ENCODE data around the gene RARA. TPM values are rescaled to one million over a fixed set of nuclear protein-coding genes. Genes with fewer than 3 reads are reported as not detected.
A peak's percentile ranks its signal among the peaks of the same experiment; 100 is the strongest.

Gene RARA
- total RNA-seq, 6 experiments from 2014 or later = 17.7 to 41.9 (median 22.9) TPM

GRCh38 chr17:40337351-40337750 is 28.4 kb downstream of the RARA start:
- Histone ChIP-seq H3K4me1 (peaks cover 2 to 59% (median 38%) of the 10 kb centered on the region in 4 donors), H3K4me3 (no peak overlapping the region), H3K9me3 (no peaks in the 10 kb centered on the region), H3K27ac (no peak overlapping the region), H3K27me3 (no peaks in the 10 kb centered on the region), H3K36me3 (no peaks in the 10 kb centered on the region)
- 74% methylated on average over 8 of the region's 8 CpGs for WGBS (ENCODE audit: insufficient coverage, low coverage, low lambda C conversion rate, missing lambda C conversion rate)
- intact Hi-C loops (cut with DNase I) = no loop called here
- DNase-seq = no peak
- ATAC-seq = no peak
- TF ChIP-seq POLR2A (IDR thresholded peaks at IDR 0.05) (no peak), CTCF (IDR thresholded peaks at IDR 0.05) (no peak)

GRCh38 chr17:40338058-40338457 is 29.1 kb downstream of the RARA start:
- no peak for DNase-seq
- no CpG with 5 or more reads among the region's 5 CpGs for WGBS (ENCODE audit: insufficient coverage, low coverage, low lambda C conversion rate, missing lambda C conversion rate)
- Histone ChIP-seq H3K9me3 (no peaks in the 10 kb centered on the region), H3K4me3 (no peak overlapping the region), H3K27ac (no peak overlapping the region), H3K36me3 (no peaks in the 10 kb centered on the region), H3K4me1 (peaks cover 2 to 52% (median 31%) of the 10 kb centered on the region in 4 donors), H3K27me3 (no peaks in the 10 kb centered on the region)
- ATAC-seq = no peak
- intact Hi-C loops (cut with DNase I) = no loop called here
- no peak for TF ChIP-seq POLR2A (IDR thresholded peaks at IDR 0.05)
- TF ChIP-seq CTCF (IDR thresholded peaks at IDR 0.05) = no peak

DNA sequence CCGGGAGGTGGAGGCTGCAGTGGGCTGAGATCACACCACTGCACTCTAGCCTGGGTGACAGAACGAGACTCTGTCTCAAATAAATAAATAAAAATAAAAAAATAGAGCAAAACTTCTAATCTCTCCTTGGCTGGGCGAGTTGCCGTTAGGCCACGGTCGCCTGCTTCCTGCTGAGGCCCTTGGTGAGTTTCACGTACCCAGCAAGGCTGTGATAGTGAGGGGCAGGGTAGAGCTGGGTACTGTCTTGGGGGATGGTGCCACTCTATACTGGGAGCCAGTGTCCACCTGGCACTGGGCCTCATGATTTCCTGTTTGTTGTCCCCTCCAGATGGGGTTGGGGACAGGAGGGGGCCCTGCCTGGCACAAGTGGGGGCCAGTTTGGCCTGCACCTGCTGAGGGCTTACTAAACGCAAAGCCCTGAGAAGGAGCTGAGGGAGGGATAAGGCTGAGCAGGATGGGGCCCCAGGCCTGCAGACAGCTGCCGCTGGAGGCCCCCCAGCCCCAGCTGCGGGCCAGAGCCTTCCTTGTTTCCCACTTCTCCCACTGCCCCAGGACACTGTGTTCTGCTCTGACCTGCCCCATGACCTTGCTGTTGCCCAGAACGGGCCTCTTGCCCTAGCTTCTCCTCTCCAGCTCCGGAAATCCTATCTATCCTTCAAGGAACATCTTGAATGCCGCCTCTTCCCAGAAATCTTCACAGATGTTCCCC is 30.1 kb downstream of the RARA start:
- H3K4me3 ChIP-seq = no peak overlapping the region
- TF ChIP-seq CTCF (IDR thresholded peaks at IDR 0.05) (no peak), POLR2A (IDR thresholded peaks at IDR 0.05) (no peak)
- WGBS (ENCODE audit: insufficient coverage, low coverage, low lambda C conversion rate, missing lambda C conversion rate) = 52% methylated on average over 9 of the region's 13 CpGs
- H3K4me1 ChIP-seq = peaks cover 2 to 47% (median 25%) of the 10 kb centered on the region in 4 donors
- DNase-seq = no peak
- no peak for ATAC-seq
- H3K27me3 ChIP-seq = no peaks in the 10 kb centered on the region
- peak overlapping the region in 2 of 3 donors; percentile 21 to 29 for H3K27ac ChIP-seq
- no peaks in the 10 kb centered on the region for H3K9me3 ChIP-seq
- H3K36me3 ChIP-seq = no peaks in the 10 kb centered on the region
- intact Hi-C loops (cut with DNase I) = no loop called here

DNA sequence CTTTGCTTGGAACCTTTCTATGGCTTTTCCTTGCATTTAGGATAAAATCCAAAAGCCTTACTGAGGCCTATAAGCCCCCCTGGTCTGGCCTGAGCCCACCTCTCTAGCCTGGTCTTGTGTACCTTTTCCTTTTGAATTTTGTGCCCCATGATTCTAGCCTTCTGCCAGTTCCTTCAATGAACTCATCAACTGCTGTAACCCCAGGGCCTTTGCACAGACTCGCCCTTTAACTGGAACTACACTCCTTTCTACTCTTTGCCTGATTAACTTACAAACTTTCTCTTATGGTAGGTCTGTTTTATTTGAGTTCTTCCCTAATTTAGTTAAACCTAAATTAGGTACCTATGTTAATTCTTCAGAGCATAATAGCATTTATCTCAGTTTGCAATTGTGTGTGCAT is 31.3 kb downstream of the RARA start:
- no peak for DNase-seq
- Histone ChIP-seq H3K27ac (peak overlapping the region in 2 of 3 donors; percentile 92 to 97), H3K36me3 (no peaks in the 10 kb centered on the region), H3K4me3 (no peak overlapping the region), H3K9me3 (no peaks in the 10 kb centered on the region), H3K4me1 (peaks cover 0 to 47% (median 16%) of the 10 kb centered on the region in 4 donors), H3K27me3 (no peaks in the 10 kb centered on the region)
- TF ChIP-seq CTCF (IDR thresholded peaks at IDR 0.05) = no peak
- no peak for TF ChIP-seq POLR2A (IDR thresholded peaks at IDR 0.05)
- 100% methylated on average over 1 of the region's 1 CpG for WGBS (ENCODE audit: insufficient coverage, low coverage, low lambda C conversion rate, missing lambda C conversion rate)
- intact Hi-C loops (cut with DNase I) = no loop called here
- ATAC-seq = no peak

All from right lobe of liver (tissue), 6 donors.